Thyroid gland (tissue), 4 donors: ENCODE results near the gene HIVEP1.

Experiments used
- POLR2A ChIP-seq, 2 donors: fragments of 450-650 bp; IDR thresholded peaks; one replicate each; pipeline ENCODE4 v1.6.1; 2017; ENCODE audit warnings: antibody characterized with exemption in 2 of 2, mild to moderate bottlenecking in 2 of 2, moderate library complexity in 1 of 2
- TF ChIP-seq, protein P1 (sequence below), 6 experiments: fragments of 200-600 bp in 3 of 6; fragments of 450-650 bp in 3 of 6; sonication (generic) in 3 of 6; IDR thresholded peaks; one replicate each; pipeline ENCODE4 v1.5.1; 2016 to 2019; ENCODE audit warnings: antibody characterized with exemption in 6 of 6, mild to moderate bottlenecking in 2 of 6, inconsistent platforms in 1 of 6, moderate library complexity in 1 of 6

GRCh38 chr6:11979866-11980265, 32.2 kb upstream of the HIVEP1 start:
- TF ChIP-seq, protein P1, sequence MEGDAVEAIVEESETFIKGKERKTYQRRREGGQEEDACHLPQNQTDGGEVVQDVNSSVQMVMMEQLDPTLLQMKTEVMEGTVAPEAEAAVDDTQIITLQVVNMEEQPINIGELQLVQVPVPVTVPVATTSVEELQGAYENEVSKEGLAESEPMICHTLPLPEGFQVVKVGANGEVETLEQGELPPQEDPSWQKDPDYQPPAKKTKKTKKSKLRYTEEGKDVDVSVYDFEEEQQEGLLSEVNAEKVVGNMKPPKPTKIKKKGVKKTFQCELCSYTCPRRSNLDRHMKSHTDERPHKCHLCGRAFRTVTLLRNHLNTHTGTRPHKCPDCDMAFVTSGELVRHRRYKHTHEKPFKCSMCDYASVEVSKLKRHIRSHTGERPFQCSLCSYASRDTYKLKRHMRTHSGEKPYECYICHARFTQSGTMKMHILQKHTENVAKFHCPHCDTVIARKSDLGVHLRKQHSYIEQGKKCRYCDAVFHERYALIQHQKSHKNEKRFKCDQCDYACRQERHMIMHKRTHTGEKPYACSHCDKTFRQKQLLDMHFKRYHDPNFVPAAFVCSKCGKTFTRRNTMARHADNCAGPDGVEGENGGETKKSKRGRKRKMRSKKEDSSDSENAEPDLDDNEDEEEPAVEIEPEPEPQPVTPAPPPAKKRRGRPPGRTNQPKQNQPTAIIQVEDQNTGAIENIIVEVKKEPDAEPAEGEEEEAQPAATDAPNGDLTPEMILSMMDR (IDR thresholded peaks at IDR 0.05): no peak
- no peak for TF ChIP-seq POLR2A (IDR thresholded peaks at IDR 0.05)
